RWPE2 (cell line): ENCODE results near the gene HSD17B12.

Experiments used
- ATAC-seq: fragments of 200-7000 bp; cut with Tn5 transposase; 3 replicates; pipeline ENCODE4 v1.9.1; 2021; ENCODE audit warnings: low read depth
- DNase-seq: peaks from one replicate; pipeline ENCODE4 v3.0.0-alpha.2; 2020; ENCODE audit warnings: low spot score
- H3K27ac ChIP-seq: fragments of 450-650 bp; 2 replicates; pipeline ENCODE4 v1.5.1; 2017; ENCODE audit warnings: mild to moderate bottlenecking; ENCODE audit not compliant: poor library complexity, severe bottlenecking
- H3K27me3 ChIP-seq: fragments of 250-450 bp; sonication (Bioruptor Pico); 2 replicates; pipeline ENCODE4 v1.5.1; 2021; ENCODE audit warnings: mild to moderate bottlenecking, moderate library complexity; ENCODE audit not compliant: insufficient read depth, poor library complexity, severe bottlenecking
- H3K36me3 ChIP-seq: fragments of 250-450 bp; sonication (Bioruptor Pico); 2 replicates; pipeline ENCODE4 v1.5.1; 2020; ENCODE audit warnings: low read depth, mild to moderate bottlenecking, moderate library complexity
- H3K4me1 ChIP-seq: fragments of 250-450 bp; sonication (Bioruptor Pico); 2 replicates; pipeline ENCODE4 v1.5.1; 2021; ENCODE audit warnings: mild to moderate bottlenecking, moderate library complexity; ENCODE audit not compliant: insufficient read depth, poor library complexity, severe bottlenecking
- H3K4me3 ChIP-seq: fragments of 250-450 bp; sonication (Bioruptor Pico); 2 replicates; pipeline ENCODE4 v1.5.1; 2021; ENCODE audit warnings: mild to moderate bottlenecking, moderate library complexity; ENCODE audit not compliant: severe bottlenecking
- H3K9me3 ChIP-seq: fragments of 250-450 bp; sonication (Bioruptor Pico); 2 replicates; pipeline ENCODE4 v1.5.1; 2021; ENCODE audit warnings: mild to moderate bottlenecking, moderate library complexity; ENCODE audit not compliant: severe bottlenecking
- CTCF ChIP-seq: fragments of 450-650 bp; IDR thresholded peaks from one replicate; pipeline ENCODE4 v1.5.1; 2017; ENCODE audit warnings: mild to moderate bottlenecking, moderate library complexity; ENCODE audit not compliant: poor library complexity, severe bottlenecking

HSD17B12 gene

GRCh38 chr11:43723617-43724016 is 43.1 kb downstream of the HSD17B12 start:
- Histone ChIP-seq H3K27ac (no peak overlapping the region), H3K9me3 (no peaks in the 10 kb centered on the region), H3K27me3 (no peaks in the 10 kb centered on the region), H3K4me1 (no peaks in the 10 kb centered on the region), H3K36me3 (peaks cover 23% of the 10 kb centered on the region), H3K4me3 (no peak overlapping the region)
- ATAC-seq (no peak), DNase-seq (no peak)
- TF ChIP-seq CTCF = no peak

GRCh38 chr11:43732225-43732624 is 51.7 kb downstream of the HSD17B12 start:
- H3K27me3 ChIP-seq = no peaks in the 10 kb centered on the region
- H3K27ac ChIP-seq = no peak overlapping the region
- no peak for ATAC-seq
- no peaks in the 10 kb centered on the region for H3K36me3 ChIP-seq
- no peak for DNase-seq
- peaks cover 13% of the 10 kb centered on the region for H3K4me1 ChIP-seq
- TF ChIP-seq CTCF = no peak
- no peak overlapping the region for H3K4me3 ChIP-seq
- H3K9me3 ChIP-seq = no peaks in the 10 kb centered on the region

GRCh38 chr11:43734256-43734655 is 53.7 kb downstream of the HSD17B12 start:
- TF ChIP-seq CTCF = no peak
- Histone ChIP-seq H3K4me1 (peaks cover 27% of the 10 kb centered on the region), H3K27ac (no peak overlapping the region), H3K27me3 (no peaks in the 10 kb centered on the region), H3K36me3 (no peaks in the 10 kb centered on the region), H3K4me3 (no peak overlapping the region), H3K9me3 (no peaks in the 10 kb centered on the region)
- DNase-seq (no peak), ATAC-seq (no peak)

DNA sequence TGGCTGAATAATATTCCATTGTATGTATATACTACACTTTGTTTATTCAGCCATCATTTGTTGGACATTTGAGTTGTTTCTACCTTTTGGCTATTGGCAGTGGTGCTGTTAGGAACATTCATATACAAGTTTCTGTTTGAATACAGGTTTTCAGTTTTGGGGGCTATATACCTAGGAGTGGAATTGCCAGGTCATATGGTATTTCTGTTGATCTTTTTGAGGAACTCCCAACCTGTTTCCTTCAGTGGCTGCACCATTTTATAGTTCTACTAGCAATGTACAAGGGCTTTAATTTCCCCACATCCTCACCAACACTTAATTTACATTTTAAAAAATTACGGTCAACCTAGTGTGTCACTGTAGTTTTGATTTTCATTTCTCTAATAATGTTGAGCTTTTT is 54.6 kb downstream of the HSD17B12 start:
- Histone ChIP-seq H3K4me3 (no peak overlapping the region), H3K27me3 (no peaks in the 10 kb centered on the region), H3K4me1 (peaks cover 27% of the 10 kb centered on the region), H3K36me3 (no peaks in the 10 kb centered on the region), H3K27ac (no peak overlapping the region), H3K9me3 (no peaks in the 10 kb centered on the region)
- ATAC-seq (no peak), DNase-seq (no peak)
- no peak for TF ChIP-seq CTCF

DNA sequence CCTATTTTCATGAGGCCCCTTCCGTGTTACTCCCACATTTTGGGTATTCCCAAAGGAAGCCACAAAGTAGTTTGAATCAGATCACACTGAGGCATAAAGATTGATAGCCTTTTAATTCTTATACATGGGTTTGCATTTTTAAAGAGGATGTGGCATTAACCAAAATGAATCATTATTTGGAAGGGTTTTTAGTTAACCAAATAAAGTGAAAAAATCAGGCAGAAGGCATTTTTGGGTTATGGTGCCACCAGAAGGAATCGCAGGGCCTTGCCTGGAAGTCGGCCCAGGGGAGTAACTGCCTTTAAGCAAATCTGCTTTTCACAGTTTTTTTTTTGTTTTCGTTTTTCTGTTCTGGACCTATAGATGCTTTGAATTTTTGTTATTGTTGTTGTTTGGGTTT is 55.4 kb downstream of the HSD17B12 start:
- no peak for TF ChIP-seq CTCF
- no peaks in the 10 kb centered on the region for H3K36me3 ChIP-seq
- no peaks in the 10 kb centered on the region for H3K27me3 ChIP-seq
- peaks cover 1% of the 10 kb centered on the region for H3K9me3 ChIP-seq
- no peak for ATAC-seq
- H3K27ac ChIP-seq = peak overlapping the region; percentile 12
- DNase-seq = no peak
- no peak overlapping the region for H3K4me3 ChIP-seq
- peaks cover 27% of the 10 kb centered on the region for H3K4me1 ChIP-seq
